HG03378 (cell line): ENCODE measurements around the gene MCUR1.

Experiments used
- ATAC-seq: cut with Tn5 transposase; IDR thresholded peaks from one replicate; pipeline ENCODE4 v1.9.1; 2021; ENCODE audit warnings: mild to moderate bottlenecking, moderate library complexity; ENCODE audit not compliant: unreplicated experiment

Gene MCUR1

GRCh38 chr6:13742961-13743735 lies 71.2 kb downstream of the MCUR1 start:
- ATAC-seq, result no peak

- no peak for ATAC-seq
Observed at GRCh38 chr6:13741365-13741764, 73.0 kb downstream of the MCUR1 start.
